ENCODE results near the gene PTPN9. TPM values are rescaled to one million over a fixed set of nuclear protein-coding genes. Genes with fewer than 3 reads are reported as not detected.

Gene PTPN9
- total RNA-seq, 5 donors from 2014 or later (not counting 1 experiment from before 2014, with no cell fraction given), result 12.7 to 19.6 (median 16.3) TPM

DNA sequence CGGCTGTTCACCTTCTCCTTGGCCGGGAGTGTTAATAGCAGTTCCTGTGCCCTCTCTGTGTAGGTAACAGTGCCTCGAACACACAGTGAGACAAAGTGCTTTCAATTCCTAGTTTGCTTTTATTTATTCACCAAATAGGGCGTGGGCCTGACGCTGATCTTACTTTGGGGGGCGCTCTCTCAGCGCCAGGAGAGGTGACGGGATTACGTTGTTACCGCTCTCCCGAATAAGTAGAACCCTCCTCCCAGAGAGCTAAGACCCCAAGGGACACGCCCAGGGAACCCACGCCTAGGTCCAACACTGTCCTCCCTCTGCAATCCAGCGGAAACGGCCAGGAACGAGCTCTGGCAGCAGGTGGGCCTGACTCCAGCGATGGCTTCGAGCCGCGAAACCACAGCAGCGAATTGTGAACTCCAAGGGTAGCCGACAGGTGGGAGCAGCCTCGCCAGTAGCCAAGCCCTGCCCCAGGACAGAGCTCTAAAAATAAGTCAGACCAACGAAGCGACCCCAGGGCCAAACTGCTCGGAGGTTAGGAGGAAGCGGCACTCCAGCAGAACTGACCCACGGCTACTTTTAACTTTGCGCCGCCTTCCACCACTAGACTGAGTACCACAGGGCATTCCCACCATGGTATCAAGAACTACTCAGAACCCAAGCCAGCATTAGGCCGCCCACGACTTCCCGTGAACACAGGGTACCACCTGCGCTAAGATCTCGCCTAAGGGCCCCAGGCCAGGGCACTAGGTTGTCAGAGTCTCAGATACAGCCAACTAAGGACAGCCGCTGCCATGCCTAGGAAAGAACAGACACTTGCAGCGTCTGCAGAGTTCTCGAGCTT is 126.0 kb downstream of the PTPN9 start:
- H3K27ac Mint-ChIP-seq, result peak overlapping the region; percentile 98 to 99
- no peaks in the 10 kb centered on the region for H3K27me3 ChIP-seq (replicated peaks in 1 of 2; ENCODE audit: control insufficient read depth in 2 of 2, extremely low read depth in 1 of 2, insufficient read depth in 2 of 2, low read length in 1 of 2)
- H3K36me3 Mint-ChIP-seq, result no peaks in the 10 kb centered on the region
- POLR2A ChIA-PET, result interaction anchor here in 1 of 2 donors (0.7 to 2.5 kb wide), 3 partner anchors 187 to 913 kb away, joined by 3 to 11 read pairs (median 3); partner anchors contain the start of gene IMP3
- peaks cover 46 to 49% (median 47%) of the 10 kb centered on the region in 3 donors for H3K4me1 Mint-ChIP-seq
- peaks cover 25 to 41% of the 10 kb centered on the region in 2 experiments for H3K4me1 ChIP-seq (ENCODE audit: control insufficient read depth in 1 of 2, extremely low read depth in 1 of 2, insufficient read depth in 2 of 2, low read length in 2 of 2)
- no peaks in the 10 kb centered on the region for H3K27me3 Mint-ChIP-seq
- no peaks in the 10 kb centered on the region for H3K9me3 ChIP-seq
- under 1% methylated on average over 35 of the region's 38 CpGs for WGBS (ENCODE audit: insufficient coverage)
- CTCF ChIA-PET, result interaction anchor here (0.5 to 3.3 kb wide), 6 partner anchors 55 to 1819 kb away, joined by 3 to 18 read pairs (median 9); partner anchors contain the start of genes IMP3 (in 1 of the 2), MAN2C1 (in 1 of the 2) and SNUPN (in 1 of the 2)
- no peak for ATAC-seq (replicated peaks in 1 of 4)
- no peaks in the 10 kb centered on the region for H3K9me3 Mint-ChIP-seq
- peak overlapping the region; percentile 94 to 100 (median 95) for H3K4me3 Mint-ChIP-seq
- H3K36me3 ChIP-seq (ENCODE audit: control insufficient read depth in 2 of 2, extremely low read depth in 1 of 2, insufficient read depth in 1 of 2, low read length in 1 of 2), result no peaks in the 10 kb centered on the region
- peak in 29 of 35 experiments; percentile 3 to 59 (median 20) for DNase-seq
- H3K4me3 ChIP-seq (ENCODE audit: control insufficient read depth in 1 of 2, extremely low read depth in 1 of 2, low read length in 1 of 2), result peak overlapping the region; percentile 78 to 93
- peak overlapping the region; percentile 88 for H3K27ac ChIP-seq (ENCODE audit: low read length)

DNA sequence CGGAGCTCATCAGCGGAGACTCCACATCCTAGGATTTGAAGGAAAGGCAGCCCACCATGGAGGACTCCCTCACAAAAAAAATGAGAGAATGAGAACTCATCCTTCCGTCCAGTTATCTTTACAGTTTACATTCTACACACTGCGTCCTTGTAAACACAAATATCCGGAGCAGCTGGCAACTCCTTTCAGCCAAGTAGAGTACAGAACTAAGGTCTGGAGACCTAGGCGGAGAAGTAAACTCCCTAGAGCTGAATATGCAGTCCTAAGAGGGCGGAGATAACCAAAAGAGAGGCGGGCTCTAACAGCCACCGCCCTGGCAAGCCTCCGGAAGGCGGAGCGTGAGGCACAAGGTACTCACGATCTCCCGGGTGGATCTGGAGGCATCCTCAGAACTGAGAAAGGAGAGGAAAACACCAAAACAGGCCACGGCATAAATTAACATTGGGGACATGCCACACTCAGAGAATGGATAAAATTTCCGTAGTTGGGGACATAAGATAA is 126.7 kb downstream of the PTPN9 start:
- Histone ChIP-seq H3K27me3 (replicated peaks in 1 of 2; ENCODE audit: control insufficient read depth in 2 of 2, extremely low read depth in 1 of 2, insufficient read depth in 2 of 2, low read length in 1 of 2) (no peaks in the 10 kb centered on the region), H3K9me3 (no peaks in the 10 kb centered on the region), H3K27ac (ENCODE audit: low read length) (peak overlapping the region; percentile 88), H3K36me3 (ENCODE audit: control insufficient read depth in 2 of 2, extremely low read depth in 1 of 2, insufficient read depth in 1 of 2, low read length in 1 of 2) (peaks cover 0 to 4% of the 10 kb centered on the region in 2 donors), H3K4me1 (ENCODE audit: control insufficient read depth in 1 of 2, extremely low read depth in 1 of 2, insufficient read depth in 2 of 2, low read length in 2 of 2) (peaks cover 28 to 46% of the 10 kb centered on the region in 2 experiments), H3K4me3 (ENCODE audit: control insufficient read depth in 1 of 2, extremely low read depth in 1 of 2, low read length in 1 of 2) (peak overlapping the region; percentile 78 to 93)
- 0% methylated on average over 11 of the region's 16 CpGs for WGBS (ENCODE audit: insufficient coverage)
- H3K4me3 Mint-ChIP-seq, result peak overlapping the region; percentile 94 to 100 (median 95)
- DNase-seq (peak; percentile 56 to 88 (median 74)), ATAC-seq (replicated peaks in 1 of 4) (peak; percentile 6 to 14 (median 9))
- peaks cover 3% of the 10 kb centered on the region for H3K36me3 Mint-ChIP-seq
- H3K9me3 Mint-ChIP-seq, result no peaks in the 10 kb centered on the region
- H3K27ac Mint-ChIP-seq, result peak overlapping the region; percentile 98 to 99
- CTCF ChIA-PET, result interaction anchor here (0.6 to 2.4 kb wide), 6 partner anchors 56 to 551 kb away, joined by 3 to 18 read pairs (median 4); partner anchors contain the start of genes IMP3 (in 1 of the 2) and MAN2C1 (in 1 of the 2)
- H3K4me1 Mint-ChIP-seq, result peaks cover 52 to 54% (median 53%) of the 10 kb centered on the region in 3 donors
- no peaks in the 10 kb centered on the region for H3K27me3 Mint-ChIP-seq
- POLR2A ChIA-PET, result interaction anchor here (0.5 to 2.5 kb wide), 6 partner anchors 15 to 188 kb away, joined by 3 to 11 read pairs (median 4); partner anchors contain the start of genes IMP3 (in 2 of the 2) and PTPN9 (in 1 of the 2)

DNA sequence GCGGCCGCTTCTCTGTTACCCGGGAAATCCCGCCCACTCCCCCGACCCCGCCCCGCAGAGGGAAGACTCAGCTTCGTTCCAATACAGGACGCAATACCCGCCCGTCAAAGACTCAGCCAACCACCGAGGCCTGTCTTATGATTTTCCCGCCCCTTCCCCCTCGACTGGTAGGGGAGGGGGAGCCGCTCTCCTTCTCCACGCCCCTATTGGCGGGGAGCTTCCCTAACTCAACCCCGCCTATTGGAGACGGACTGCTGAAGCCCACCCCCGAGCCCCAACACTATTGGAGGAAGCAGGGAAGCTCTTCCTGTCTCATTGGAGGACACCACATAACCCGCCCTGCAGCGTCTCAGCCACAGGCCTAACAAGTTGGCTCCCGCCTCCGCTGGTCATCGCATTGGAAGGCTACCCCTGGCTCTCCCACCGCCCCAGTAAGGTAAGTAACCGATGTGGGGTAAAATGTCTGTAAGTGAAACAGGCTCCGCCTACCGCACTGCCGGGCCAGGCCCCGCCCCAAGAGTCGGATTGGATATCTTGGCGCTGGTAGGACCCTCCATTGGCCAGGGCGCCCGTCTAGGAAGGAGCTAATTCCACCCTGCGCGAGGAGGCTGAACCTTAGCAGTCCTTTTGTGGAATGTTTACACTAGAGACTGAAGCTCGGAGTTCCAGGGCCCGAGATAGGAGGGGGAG is 127.3 kb downstream of the PTPN9 start, which contains the start of gene SIN3A:
Gene SIN3A (minus strand): TSS at position 17 of the 690 bp plus-strand sequence. CDS start 21,315 bp downstream, outside the sequence.
- peaks cover 34 to 49% of the 10 kb centered on the region in 2 experiments for H3K4me1 ChIP-seq (ENCODE audit: control insufficient read depth in 1 of 2, extremely low read depth in 1 of 2, insufficient read depth in 2 of 2, low read length in 2 of 2)
- Mint-ChIP-seq H3K9me3 (no peaks in the 10 kb centered on the region), H3K27ac (peak within 1 kb of the TSS; percentile 98 to 99), H3K36me3 (peaks cover 9% of the 10 kb centered on the region), H3K4me3 (peak within 1 kb of the TSS; percentile 94 to 100 (median 95)), H3K27me3 (no peaks in the 10 kb centered on the region), H3K4me1 (peaks cover 58 to 60% (median 59%) of the 10 kb centered on the region in 3 donors)
- 0% methylated on average over 9 of the region's 39 CpGs for WGBS (ENCODE audit: insufficient coverage)
- ChIA-PET POLR2A (interaction anchor here (0.5 to 1.5 kb wide), 14 partner anchors 15 to 609 kb away, joined by 3 to 13 read pairs (median 4); partner anchors contain the start of genes IMP3 (in 1 of the 2), PTPN9 (in 1 of the 2) and ULK3 (in 1 of the 2)), CTCF (interaction anchor here (0.6 to 2.4 kb wide), 9 partner anchors 11 to 1974 kb away, joined by 3 to 18 read pairs (median 4); partner anchors contain the start of genes IMP3 (in 1 of the 2) and MAN2C1 (in 1 of the 2))
- DNase-seq (peak; percentile 97 to 100 (median 99)), ATAC-seq (replicated peaks in 1 of 4) (peak; percentile 51 to 58 (median 53))
- peak within 1 kb of the TSS; percentile 78 to 95 for H3K4me3 ChIP-seq (ENCODE audit: control insufficient read depth in 1 of 2, extremely low read depth in 1 of 2, low read length in 1 of 2)
- no peaks in the 10 kb centered on the region for H3K9me3 ChIP-seq
- peaks cover 0 to 4% of the 10 kb centered on the region in 2 donors for H3K36me3 ChIP-seq (ENCODE audit: control insufficient read depth in 2 of 2, extremely low read depth in 1 of 2, insufficient read depth in 1 of 2, low read length in 1 of 2)
- peak within 1 kb of the TSS; percentile 95 for H3K27ac ChIP-seq (ENCODE audit: low read length)
- H3K27me3 ChIP-seq (replicated peaks in 1 of 2; ENCODE audit: control insufficient read depth in 2 of 2, extremely low read depth in 1 of 2, insufficient read depth in 2 of 2, low read length in 1 of 2), result no peaks in the 10 kb centered on the region

DNA sequence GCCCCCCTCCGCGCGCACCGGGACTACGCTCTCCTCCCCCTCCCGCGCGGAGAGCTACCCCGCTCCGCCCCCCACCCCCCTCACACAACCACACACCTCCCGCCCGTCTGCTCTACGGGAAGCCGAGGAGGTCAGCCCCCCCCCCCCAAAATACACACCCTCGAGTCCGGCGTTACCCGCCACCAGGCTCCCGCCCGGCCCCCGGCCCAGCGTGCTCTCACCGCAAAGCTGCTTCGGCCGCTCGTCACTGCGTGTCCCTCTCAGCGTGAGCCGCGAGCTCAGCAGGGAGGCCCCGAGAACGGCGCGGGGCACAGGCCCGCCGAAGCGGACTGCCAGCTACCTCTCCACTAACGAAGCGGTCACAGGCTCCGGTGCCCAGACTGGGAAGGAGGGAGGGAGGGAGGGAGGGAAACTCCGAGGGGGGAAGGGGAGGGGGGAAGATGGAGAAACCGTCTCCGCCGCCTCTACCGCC is 127.9 kb downstream of the PTPN9 start:
- CTCF ChIA-PET, result interaction anchor here (0.6 to 2.4 kb wide), 9 partner anchors 10 to 1974 kb away, joined by 3 to 18 read pairs (median 4); partner anchors contain the start of genes IMP3 (in 1 of the 2) and MAN2C1 (in 1 of the 2)
- peak overlapping the region; percentile 66 to 78 for H3K4me3 ChIP-seq (ENCODE audit: control insufficient read depth in 1 of 2, extremely low read depth in 1 of 2, low read length in 1 of 2)
- Mint-ChIP-seq H3K4me1 (peaks cover 60 to 62% (median 61%) of the 10 kb centered on the region in 3 donors), H3K9me3 (no peaks in the 10 kb centered on the region), H3K4me3 (peak overlapping the region; percentile 94 to 100 (median 95)), H3K27me3 (no peaks in the 10 kb centered on the region), H3K36me3 (peaks cover 9% of the 10 kb centered on the region), H3K27ac (peak overlapping the region; percentile 98 to 99)
- POLR2A ChIA-PET, result interaction anchor here (0.6 to 1.5 kb wide), 11 partner anchors 15 to 608 kb away, joined by 3 to 13 read pairs (median 5); partner anchors contain the start of genes IMP3 (in 1 of the 2) and ULK3 (in 1 of the 2)
- H3K36me3 ChIP-seq (ENCODE audit: control insufficient read depth in 2 of 2, extremely low read depth in 1 of 2, insufficient read depth in 1 of 2, low read length in 1 of 2), result peaks cover 0 to 4% of the 10 kb centered on the region in 2 donors
- no peak for DNase-seq
- H3K27me3 ChIP-seq (replicated peaks in 1 of 2; ENCODE audit: control insufficient read depth in 2 of 2, extremely low read depth in 1 of 2, insufficient read depth in 2 of 2, low read length in 1 of 2), result no peaks in the 10 kb centered on the region
- ATAC-seq (replicated peaks in 1 of 4), result peak in 1 of 4 experiments; percentile 7
- peaks cover 39 to 50% of the 10 kb centered on the region in 2 experiments for H3K4me1 ChIP-seq (ENCODE audit: control insufficient read depth in 1 of 2, extremely low read depth in 1 of 2, insufficient read depth in 2 of 2, low read length in 2 of 2)
- H3K9me3 ChIP-seq, result no peaks in the 10 kb centered on the region
- peak overlapping the region; percentile 95 for H3K27ac ChIP-seq (ENCODE audit: low read length)
- WGBS (ENCODE audit: insufficient coverage), result 0% methylated on average over 12 of the region's 45 CpGs

DNA sequence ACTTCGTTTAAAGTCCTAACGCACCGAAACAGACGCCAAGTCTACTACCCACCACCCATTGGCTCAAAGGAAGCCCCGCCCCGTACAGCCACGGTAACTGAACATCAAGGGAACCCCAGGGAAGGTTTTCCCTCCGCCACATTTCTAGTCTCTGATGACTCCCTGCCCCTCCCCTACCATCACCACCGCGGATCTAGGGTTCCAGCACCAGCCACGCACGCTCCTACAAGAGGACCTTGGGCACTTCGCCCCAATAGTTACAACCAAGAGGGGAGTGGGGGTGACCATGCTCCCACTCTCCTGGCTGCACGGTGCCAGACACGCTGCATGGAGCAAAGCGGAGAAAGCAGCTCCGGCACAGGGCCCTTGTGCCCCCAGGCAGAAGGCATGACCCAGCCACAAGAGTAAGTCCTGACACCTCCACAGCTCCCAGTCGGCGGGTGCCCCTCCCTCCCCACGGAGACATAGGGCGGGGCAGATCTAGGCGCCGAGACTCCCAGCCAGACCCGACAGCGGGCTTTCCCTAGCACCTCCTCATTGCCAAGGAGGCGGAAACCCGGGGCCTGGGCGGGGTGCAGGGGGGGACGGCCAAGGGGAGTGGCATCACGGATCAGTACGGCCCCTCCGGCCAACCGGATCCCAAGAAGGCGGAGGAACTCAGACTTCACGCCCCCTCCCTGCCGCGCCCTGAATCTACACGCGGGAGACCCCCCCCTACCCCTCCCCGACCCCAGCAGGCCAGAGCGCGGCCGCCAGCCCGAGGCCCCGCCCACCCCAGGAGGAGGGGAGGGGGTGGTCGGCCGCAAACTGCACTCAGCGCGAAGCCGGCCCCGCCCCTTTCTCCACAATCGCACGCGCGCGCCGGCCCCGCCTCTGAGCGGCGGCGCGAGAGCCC is 128.6 kb downstream of the PTPN9 start:
- peaks cover 45 to 52% of the 10 kb centered on the region in 2 experiments for H3K4me1 ChIP-seq (ENCODE audit: control insufficient read depth in 1 of 2, extremely low read depth in 1 of 2, insufficient read depth in 2 of 2, low read length in 2 of 2)
- POLR2A ChIA-PET, result interaction anchor here (0.6 to 1.3 kb wide), 4 partner anchors 29 to 189 kb away, joined by 3 to 9 read pairs (median 6); no protein-coding TSS in a partner anchor

More for the DNA sequence above, 128.6 kb downstream of the PTPN9 start:
- peak; percentile 28 to 39 (median 30) for ATAC-seq (replicated peaks in 1 of 4)
- 0% methylated on average over 10 of the region's 62 CpGs for WGBS (ENCODE audit: insufficient coverage)
- Histone ChIP-seq H3K36me3 (ENCODE audit: control insufficient read depth in 2 of 2, extremely low read depth in 1 of 2, insufficient read depth in 1 of 2, low read length in 1 of 2) (peaks cover 0 to 4% of the 10 kb centered on the region in 2 donors), H3K9me3 (no peaks in the 10 kb centered on the region), H3K27ac (ENCODE audit: low read length) (peak overlapping the region; percentile 53), H3K4me3 (ENCODE audit: control insufficient read depth in 1 of 2, extremely low read depth in 1 of 2, low read length in 1 of 2) (peak overlapping the region; percentile 78 to 95), H3K27me3 (replicated peaks in 1 of 2; ENCODE audit: control insufficient read depth in 2 of 2, extremely low read depth in 1 of 2, insufficient read depth in 2 of 2, low read length in 1 of 2) (no peaks in the 10 kb centered on the region)
- peak overlapping the region; percentile 89 for H3K27ac Mint-ChIP-seq
- no peaks in the 10 kb centered on the region for H3K27me3 Mint-ChIP-seq
- H3K4me1 Mint-ChIP-seq, result peaks cover 64 to 65% (median 65%) of the 10 kb centered on the region in 3 donors
- no peaks in the 10 kb centered on the region for H3K9me3 Mint-ChIP-seq
- peak overlapping the region; percentile 94 to 100 (median 95) for H3K4me3 Mint-ChIP-seq
- CTCF ChIA-PET, result interaction anchor here (0.6 to 2.4 kb wide), 5 partner anchors 15 to 190 kb away, joined by 3 to 18 read pairs (median 7); partner anchors contain the start of genes IMP3 (in 1 of the 2) and MAN2C1 (in 1 of the 2)
- DNase-seq, result peak; percentile 89 to 97 (median 92)
- peaks cover 9% of the 10 kb centered on the region for H3K36me3 Mint-ChIP-seq
